GM23338 (cell line): ENCODE results near the gene ADGRL3. TPM values are rescaled to one million over a fixed set of nuclear protein-coding genes. Genes with fewer than 3 reads are reported as not detected.

Experiments
- ATAC-seq: fragments of 200-7000 bp; cut with Tn5 transposase; 3 replicates; pipeline ENCODE4 v1.9.1; 2020
- DNase-seq: peaks from one replicate; pipeline ENCODE4 v3.0.0-alpha.2; 2015; ENCODE audit warnings: low spot score
- H2AFZ ChIP-seq: fragments of 200-600 bp; sonication (generic); 2 replicates; pipeline ENCODE4 v1.8.0; 2016; ENCODE audit warnings: antibody characterized with exemption, mild to moderate bottlenecking, moderate library complexity
- H3F3A ChIP-seq: fragments of 200-600 bp; sonication (generic); replicated peaks from 2 replicates; pipeline ENCODE4 v1.8.0; 2017; ENCODE audit warnings: antibody characterized with exemption, mixed run types, low read depth
- H3K27ac ChIP-seq: fragments of 200-600 bp; sonication (generic); 2 replicates; pipeline ENCODE4 v1.6.1; 2016; ENCODE audit warnings: low read depth
- H3K27me3 ChIP-seq: fragments of 200-600 bp; sonication (generic); 2 replicates; pipeline ENCODE4 v1.8.0; 2016; ENCODE audit warnings: mild to moderate bottlenecking, mixed run types, moderate library complexity; ENCODE audit not compliant: insufficient read depth
- H3K36me3 ChIP-seq: fragments of 200-600 bp; sonication (generic); 2 replicates; pipeline ENCODE4 v1.8.0; 2016; ENCODE audit warnings: mild to moderate bottlenecking; ENCODE audit not compliant: insufficient read depth
- H3K4me1 ChIP-seq: fragments of 200-600 bp; sonication (generic); 2 replicates; pipeline ENCODE4 v1.8.0; 2016; ENCODE audit warnings: mild to moderate bottlenecking, moderate library complexity; ENCODE audit not compliant: insufficient read depth
- H3K4me2 ChIP-seq: fragments of 200-600 bp; sonication (generic); 2 replicates; pipeline ENCODE4 v1.7.1; 2017; ENCODE audit warnings: mixed run types
- H3K4me3 ChIP-seq: fragments of 200-600 bp; sonication (generic); 2 replicates; pipeline ENCODE4 v1.6.1; 2016; ENCODE audit warnings: mixed run types
- H3K79me2 ChIP-seq: fragments of 200-600 bp; sonication (generic); replicated peaks from 2 replicates; pipeline ENCODE4 v1.8.0; 2017; ENCODE audit warnings: mild to moderate bottlenecking; ENCODE audit not compliant: insufficient read depth
- H3K9me2 ChIP-seq: fragments of 200-600 bp; sonication (generic); 2 replicates; pipeline ENCODE4 v1.8.0; 2017; ENCODE audit not compliant: insufficient read depth
- H4K20me1 ChIP-seq: fragments of 200-600 bp; sonication (generic); replicated peaks from 2 replicates; pipeline ENCODE4 v1.8.0; 2017; ENCODE audit warnings: mild to moderate bottlenecking; ENCODE audit not compliant: insufficient read depth
- H3K27ac Mint-ChIP-seq: 2 replicates; pipeline ENCODE4 v1.8.0; 2020; ENCODE audit warnings: inconsistent platforms, mild to moderate bottlenecking, moderate library complexity, mixed read lengths
- H3K27me3 Mint-ChIP-seq: 3 replicates; pipeline ENCODE4 v1.8.0; 2022; ENCODE audit warnings: low read depth, mild to moderate bottlenecking, moderate library complexity, mixed read lengths, inconsistent platforms; ENCODE audit not compliant: insufficient read depth, poor library complexity
- H3K36me3 Mint-ChIP-seq: 3 replicates; pipeline ENCODE4 v1.8.0; 2021; ENCODE audit warnings: low read depth, mild to moderate bottlenecking, inconsistent platforms, moderate library complexity, mixed read lengths
- H3K4me1 Mint-ChIP-seq: 3 replicates; pipeline ENCODE4 v1.8.0; 2020; ENCODE audit warnings: mild to moderate bottlenecking, inconsistent platforms, mixed read lengths
- H3K4me3 Mint-ChIP-seq: 3 replicates; pipeline ENCODE4 v1.8.0; 2021; ENCODE audit warnings: moderate library complexity, mild to moderate bottlenecking, inconsistent platforms, mixed read lengths
- H3K9me3 Mint-ChIP-seq: 3 replicates; pipeline ENCODE4 v1.8.0; 2020; ENCODE audit warnings: moderate library complexity, mild to moderate bottlenecking, inconsistent platforms, mixed read lengths
- CREB1 ChIP-seq: fragments of 250-450 bp; sonication (Bioruptor Pico); IDR thresholded peaks from 2 replicates; pipeline ENCODE4 v1.5.0; 2020; ENCODE audit warnings: low read depth, mild to moderate bottlenecking, moderate library complexity
- CTCF ChIP-seq, 2 experiments: fragments of 200-600 bp in 1 of 2; sonication (generic) in 1 of 2; conservative IDR thresholded peaks; 2 replicates each; pipeline versions ENCODE4 v1.5.1 to v1.6.1; 2016 to 2017; ENCODE audit warnings: antibody characterized with exemption in 2 of 2, low read depth in 2 of 2, mild to moderate bottlenecking in 2 of 2, moderate library complexity in 1 of 2
- ETS1 ChIP-seq: IDR thresholded peaks from 2 replicates; pipeline ENCODE4 v1.6.1; 2016; ENCODE audit warnings: antibody characterized with exemption
- EZH2 ChIP-seq: fragments of 200-600 bp; sonication (generic); IDR thresholded peaks from one replicate; pipeline ENCODE4 v1.8.0; 2017; ENCODE audit warnings: antibody characterized with exemption, mild to moderate bottlenecking, low read depth; ENCODE audit not compliant: unreplicated experiment
- EZH2phosphoT487 ChIP-seq: fragments of 200-600 bp; sonication (generic); IDR thresholded peaks from one replicate; pipeline ENCODE4 v1.8.1; 2018; ENCODE audit warnings: antibody characterized with exemption; ENCODE audit not compliant: unreplicated experiment
- JUNB ChIP-seq: IDR thresholded peaks from one replicate; pipeline ENCODE4 v1.6.1; 2016; ENCODE audit warnings: antibody characterized with exemption; ENCODE audit not compliant: unreplicated experiment
- NANOG ChIP-seq: IDR thresholded peaks from 2 replicates; pipeline ENCODE4 v1.6.1; 2016; ENCODE audit warnings: antibody characterized with exemption, borderline replicate concordance
- POLR2AphosphoS5 ChIP-seq: IDR thresholded peaks from 2 replicates; pipeline ENCODE4 v1.6.1; 2016; ENCODE audit warnings: antibody characterized with exemption, low read depth
- REST ChIP-seq: IDR thresholded peaks from one replicate; pipeline ENCODE4 v1.6.1; 2018; ENCODE audit warnings: antibody characterized with exemption; ENCODE audit not compliant: unreplicated experiment
- STAT1 ChIP-seq: IDR thresholded peaks from one replicate; pipeline ENCODE4 v1.6.1; 2016; ENCODE audit warnings: antibody characterized with exemption; ENCODE audit not compliant: unreplicated experiment
- ZNF114 ChIP-seq: fragments of 250-450 bp; sonication (Bioruptor Pico); IDR thresholded peaks from 2 replicates; pipeline ENCODE4 v1.5.0; 2020; ENCODE audit warnings: mild to moderate bottlenecking, moderate library complexity
- ZNF331 ChIP-seq: fragments of 250-450 bp; sonication (Bioruptor Pico); IDR thresholded peaks from 2 replicates; pipeline ENCODE4 v1.5.0; 2020; ENCODE audit warnings: low read depth, mild to moderate bottlenecking, moderate library complexity
- ZNF462 ChIP-seq: fragments of 250-450 bp; sonication (Bioruptor Pico); IDR thresholded peaks from 2 replicates; pipeline ENCODE4 v1.5.0; 2020; ENCODE audit warnings: mild to moderate bottlenecking, moderate library complexity
- polyA plus RNA-seq: library from polyadenylated mRNA; unstranded; fragments of >200 nt; fragmentation: Nextera tagmentation; extraction: Ambion mirVana; gene quantifications from 2 replicates; pipeline ENCODE4 v1.2.1, GENCODE V29; 2016
- total RNA-seq: library from RNA; depleted of rRNA; stranded (reverse); fragments of >200 nt; shearing (Covaris generic); gene quantifications from 2 replicates; pipeline ENCODE4 v1.2.3, GENCODE V29; 2014

Gene ADGRL3
- total and polyA plus RNA-seq, 2 experiments from 2014 or later: 9.7 to 16.5 TPM

GRCh38 chr4:61716426-61716825, 516.3 kb downstream of the ADGRL3 start (continued):
- no peak for TF ChIP-seq EZH2phosphoT487
- no peak for TF ChIP-seq REST
- TF ChIP-seq NANOG: no peak
- TF ChIP-seq JUNB: no peak
- no peak for TF ChIP-seq STAT1
- no peak for TF ChIP-seq POLR2AphosphoS5
- TF ChIP-seq EZH2: no peak
- TF ChIP-seq ZNF331 (CRISPR knock-in tag): no peak
- no peak for TF ChIP-seq ZNF114 (CRISPR knock-in tag)
- TF ChIP-seq ETS1: no peak
- TF ChIP-seq CREB1 (CRISPR knock-in tag): no peak
- no peak for TF ChIP-seq CTCF (conservative IDR thresholded peaks at IDR 0.05; ENCODE audit: low read depth in 2 of 2)

- Histone ChIP-seq H3K4me1 (peaks cover 25% of the 10 kb centered on the region), H3K27ac (peak overlapping the region; percentile 43; the same call in 1 of the 2 replicates), H4K20me1 (no peaks in the 10 kb centered on the region), H3K79me2 (no peaks in the 10 kb centered on the region), H3K27me3 (no peaks in the 10 kb centered on the region), H3K4me2 (peak overlapping the region; percentile 40), H3K4me3 (peak overlapping the region; percentile 15; the same call in 1 of the 2 replicates), H3F3A (no peaks in the 10 kb centered on the region), H3K9me2 (no peaks in the 10 kb centered on the region), H2AFZ (no peak overlapping the region), H3K36me3 (no peaks in the 10 kb centered on the region)
- peaks cover 24% of the 10 kb centered on the region for H3K4me1 Mint-ChIP-seq
- H3K9me3 Mint-ChIP-seq: no peaks in the 10 kb centered on the region
- DNase-seq: peak; percentile 82
- ATAC-seq: peak; percentile 95
- no peaks in the 10 kb centered on the region for H3K27me3 Mint-ChIP-seq
- H3K4me3 Mint-ChIP-seq: no peak overlapping the region; the same call in 2 of the 3 replicates
- H3K27ac Mint-ChIP-seq: peak overlapping the region; percentile 37
- H3K36me3 Mint-ChIP-seq: no peaks in the 10 kb centered on the region
- TF ChIP-seq ZNF462 (CRISPR knock-in tag): no peak
- peak; percentile 41; the same call in 1 of the 2 replicates for TF ChIP-seq POLR2AphosphoS5
- TF ChIP-seq CREB1 (CRISPR knock-in tag): peak; percentile 51; the same call in 1 of the 2 replicates
Measured at GRCh38 chr4:61723492-61723891, 523.4 kb downstream of the ADGRL3 start.
